Measurements from ENCODE around the gene SLC22A5.
"Not testable (repeated sequence)": the region's sequence is repeated elsewhere in the genome, so short reads cannot be mapped to it uniquely, and the experiment has no call there.

Gene SLC22A5

DNA sequence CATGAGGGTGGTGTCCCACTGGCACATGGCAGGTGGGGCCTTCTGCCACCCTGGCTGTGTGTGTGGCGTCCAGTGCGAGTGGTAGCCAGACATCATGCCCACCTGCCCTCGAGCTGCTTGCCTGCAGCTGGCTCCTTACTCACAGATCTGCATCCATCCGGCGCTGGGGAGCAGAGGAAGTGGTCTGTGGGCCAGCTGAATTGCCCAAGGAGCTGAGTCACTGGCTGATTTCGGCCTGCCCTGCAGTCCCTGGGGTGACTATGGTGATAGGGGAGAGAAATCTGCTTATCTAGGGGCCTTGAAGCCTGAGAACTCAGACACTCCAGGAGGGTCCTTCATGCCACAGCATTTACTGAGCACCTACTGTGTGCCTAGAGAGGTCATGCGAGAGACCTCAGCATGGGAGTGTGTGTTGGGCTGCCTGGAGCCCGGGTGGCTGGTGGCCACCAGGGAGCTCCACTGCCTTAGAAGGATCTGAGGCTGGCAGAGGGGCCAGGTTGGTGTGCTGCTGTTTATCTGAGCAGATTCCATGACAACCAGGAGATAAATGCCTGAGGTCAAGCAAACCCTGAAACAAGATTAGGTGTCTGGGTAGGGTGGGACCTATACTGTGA, 57.1 kb downstream of the SLC22A5 start:
- peak; percentile 45 to 53 for DNase-seq (ENCODE audit: low read depth in 2 of 2)

DNA sequence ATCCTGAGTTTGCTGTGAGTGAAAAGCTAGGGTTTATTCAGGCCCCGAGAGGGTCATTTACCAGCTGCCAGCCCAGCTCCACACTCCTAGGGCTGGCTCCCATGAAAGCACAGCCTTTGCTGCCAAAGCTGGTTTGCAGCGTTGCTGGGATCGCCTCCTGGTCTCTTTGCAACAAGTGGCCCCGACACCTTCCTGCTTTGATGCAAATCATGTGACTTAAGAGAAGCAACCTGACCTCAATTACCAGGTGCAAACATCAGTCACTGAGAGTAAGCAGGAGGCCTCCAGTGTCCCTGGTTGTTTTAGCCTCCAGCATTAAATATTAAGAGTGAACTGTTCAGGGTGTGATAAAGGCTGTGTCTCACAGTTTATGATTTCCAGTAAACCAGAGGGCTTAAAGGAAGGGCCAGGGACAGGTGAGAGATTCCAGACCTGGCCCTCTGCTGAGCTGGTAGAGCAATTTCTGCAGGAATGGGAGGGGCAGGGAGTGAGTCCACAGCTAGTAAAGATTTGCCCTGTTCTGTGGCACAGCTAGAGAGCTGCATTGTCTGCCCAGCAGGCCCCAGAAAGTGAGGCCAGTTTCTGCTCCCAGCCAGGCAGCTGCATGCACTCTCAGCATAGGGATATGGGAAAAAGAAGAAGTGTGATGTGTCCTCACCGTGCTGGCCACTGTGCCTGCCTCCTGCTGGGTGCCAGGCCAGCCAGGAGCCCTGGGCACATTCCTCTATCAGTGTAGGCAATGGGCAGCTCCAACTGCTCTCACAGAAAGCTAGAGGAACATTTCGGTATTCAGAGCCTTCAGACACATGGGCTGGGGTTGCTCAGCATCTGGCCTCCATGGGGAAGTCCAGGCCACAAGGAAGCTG, 58.0 kb downstream of the SLC22A5 start:
- DNase-seq (ENCODE audit: low read depth in 2 of 2), result peak; percentile 51 to 58

DNA sequence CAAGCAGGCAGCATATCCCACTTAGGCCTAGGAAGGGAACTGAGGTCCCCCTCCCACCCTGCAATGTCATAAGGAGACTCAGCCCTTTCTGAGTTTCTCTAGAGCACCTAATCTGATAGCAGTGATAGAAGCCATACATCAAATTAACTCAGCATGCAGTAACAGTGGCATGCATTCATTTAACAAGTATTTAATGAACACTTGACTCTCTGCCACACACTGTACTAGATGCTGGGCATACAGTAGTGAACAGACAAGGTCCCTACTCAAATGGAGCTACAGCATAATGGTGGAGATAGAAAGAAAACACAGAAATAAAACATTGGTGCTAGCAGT, 58.6 kb downstream of the SLC22A5 start:
- no peak for DNase-seq (ENCODE audit: low read depth in 2 of 2)

DNA sequence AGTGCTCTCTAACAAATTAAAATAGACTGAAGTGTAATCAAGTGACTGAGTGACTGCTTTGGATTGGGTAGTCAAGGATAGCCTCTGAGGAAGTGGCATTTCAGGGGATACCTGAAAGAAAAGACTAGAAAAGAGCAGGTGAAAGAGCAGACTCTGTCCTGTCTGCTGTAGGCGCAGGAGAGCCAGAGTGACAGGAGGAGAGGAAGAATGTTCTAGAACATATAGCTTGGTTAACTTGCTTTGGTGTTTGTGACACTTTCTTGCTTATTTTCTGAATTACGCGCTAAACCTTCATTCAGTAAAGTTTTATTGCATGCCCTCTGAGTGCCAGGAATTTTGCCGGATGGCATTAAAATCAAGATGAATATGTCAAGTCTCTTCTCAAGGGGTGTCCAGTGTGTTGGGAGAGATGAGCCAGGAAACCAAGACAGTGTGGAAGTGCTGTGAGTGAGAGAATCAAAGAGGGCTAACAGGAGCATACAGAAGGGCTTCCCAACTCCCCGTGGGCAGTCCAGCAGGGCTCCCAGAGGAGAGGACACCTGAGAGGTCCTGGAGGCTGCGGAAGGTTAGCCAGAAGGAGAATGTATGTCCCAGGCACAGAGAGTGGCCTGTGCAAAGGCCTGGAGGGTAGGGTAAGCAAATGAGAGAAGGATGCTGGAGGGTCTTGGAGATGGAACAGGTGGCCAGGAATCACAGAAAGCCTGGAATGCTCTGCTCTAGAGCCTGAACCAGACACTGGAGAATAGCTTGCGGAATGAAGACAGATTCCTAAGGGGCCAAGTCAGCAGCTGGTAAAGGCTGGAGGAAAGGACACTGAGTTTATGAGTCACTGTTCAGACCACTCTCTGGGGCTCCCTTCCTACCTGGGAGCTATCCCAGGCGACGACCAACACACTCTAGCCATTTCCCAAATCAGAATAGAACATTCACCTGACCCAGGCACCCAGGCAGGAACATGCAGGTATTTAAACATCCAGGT, 59.3 kb downstream of the SLC22A5 start:
- no peak for DNase-seq (ENCODE audit: low read depth in 2 of 2)

DNA sequence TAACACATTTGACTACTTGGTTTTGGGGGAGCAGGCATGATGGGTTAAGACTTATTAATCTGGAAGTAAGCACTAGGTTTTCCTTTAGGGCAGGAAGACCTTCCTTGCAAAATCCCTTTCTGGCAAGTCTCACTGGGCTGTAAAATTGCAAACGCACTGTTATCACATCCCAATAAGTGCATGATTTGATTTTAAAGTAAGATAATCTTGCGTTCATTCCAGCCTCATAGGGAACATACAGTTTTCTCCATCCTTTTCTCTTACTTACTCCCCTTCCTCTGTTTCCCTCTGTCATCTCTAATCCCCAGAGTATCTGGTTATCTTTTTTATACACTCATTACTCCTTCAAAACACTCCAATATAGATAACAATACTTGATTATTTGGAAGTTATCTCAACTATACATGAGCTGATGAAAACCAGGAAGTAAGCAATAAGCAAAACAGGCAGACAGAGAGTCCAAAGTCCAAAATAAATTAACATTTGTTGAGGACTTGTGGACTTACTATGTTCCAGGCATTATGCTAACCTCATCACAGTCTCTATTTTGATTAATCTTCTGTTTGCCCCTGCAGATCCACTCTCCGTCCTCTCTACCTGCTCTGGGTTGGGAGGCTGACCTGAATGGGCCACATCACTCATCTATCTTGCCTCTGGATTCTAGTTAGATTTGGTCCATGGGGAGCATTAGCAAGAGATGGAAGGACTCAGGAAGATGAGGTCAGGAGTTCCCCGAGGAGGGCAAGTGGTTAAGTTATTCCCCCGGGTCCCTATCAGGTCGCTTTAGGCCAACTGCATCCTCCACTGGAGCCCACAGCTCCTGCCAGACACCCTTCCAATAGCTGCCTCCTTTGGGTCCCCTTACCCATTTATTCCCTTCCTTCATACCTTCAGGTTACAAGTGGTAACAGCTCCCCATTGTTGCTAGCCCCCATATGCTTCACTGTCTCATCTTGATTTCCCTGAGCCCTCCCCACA, 60.2 kb downstream of the SLC22A5 start:
- no peak for DNase-seq (ENCODE audit: low read depth in 2 of 2)

DNA sequence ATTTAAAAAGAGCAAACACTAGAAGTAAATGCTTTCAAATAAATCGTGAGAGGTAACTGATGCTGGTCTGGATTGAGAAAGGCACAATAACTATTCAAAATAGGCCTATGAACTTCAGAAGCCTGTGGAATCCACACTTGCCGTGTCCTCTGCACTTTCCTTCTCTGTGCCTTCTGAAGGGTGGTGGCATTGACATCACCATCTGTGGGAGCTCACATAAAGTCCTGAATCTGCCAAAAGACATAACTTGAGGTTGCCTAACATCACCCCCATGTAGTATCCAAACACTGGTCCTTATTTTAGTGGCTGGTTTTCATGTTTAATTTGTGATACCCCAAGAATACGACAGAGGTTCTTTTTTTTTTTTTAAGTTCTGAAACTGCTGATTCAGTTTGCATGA, 61.2 kb downstream of the SLC22A5 start:
- DNase-seq (ENCODE audit: low read depth in 2 of 2), result no peak

DNA sequence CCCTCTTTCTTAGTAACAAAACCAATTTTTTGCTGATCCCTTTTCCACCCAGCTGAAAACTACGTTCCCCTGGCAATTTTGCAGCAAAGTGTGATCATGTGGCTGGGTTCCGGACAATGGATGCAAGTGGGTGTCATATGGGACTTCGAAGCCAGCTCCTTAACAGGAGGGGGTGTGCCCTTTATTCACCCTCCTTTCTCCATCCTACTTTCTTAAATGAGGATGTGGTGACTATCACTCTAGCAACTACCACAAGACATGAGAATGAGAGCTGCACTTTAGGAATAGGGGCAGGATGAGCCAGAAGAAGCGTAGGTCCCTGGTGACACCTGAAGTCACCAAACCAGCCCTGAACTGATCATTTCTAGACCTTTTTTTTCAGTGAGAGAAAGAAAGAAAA, 62.1 kb downstream of the SLC22A5 start:
- DNase-seq (ENCODE audit: low read depth in 2 of 2), result no peak

DNA sequence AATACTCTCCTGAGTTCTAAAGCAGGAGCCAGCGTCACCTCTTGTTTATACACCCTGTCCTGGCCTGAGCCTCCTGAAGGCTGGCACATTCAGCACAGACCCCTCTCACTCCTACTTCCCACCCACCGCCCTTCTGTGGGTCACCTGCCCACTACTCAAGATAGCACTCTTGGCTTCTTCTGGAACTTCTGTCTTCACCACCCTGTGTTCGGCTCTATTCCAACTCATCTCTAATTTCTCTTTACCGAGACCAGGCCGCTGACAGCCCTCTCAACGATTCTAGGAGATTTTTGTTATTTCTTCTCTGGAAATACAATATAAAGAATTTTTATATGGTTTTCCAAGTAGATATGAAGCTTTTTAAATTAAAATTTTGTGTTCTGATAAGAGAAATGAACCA, 63.6 kb downstream of the SLC22A5 start:
- no peak for DNase-seq (ENCODE audit: low read depth in 2 of 2)

DNA sequence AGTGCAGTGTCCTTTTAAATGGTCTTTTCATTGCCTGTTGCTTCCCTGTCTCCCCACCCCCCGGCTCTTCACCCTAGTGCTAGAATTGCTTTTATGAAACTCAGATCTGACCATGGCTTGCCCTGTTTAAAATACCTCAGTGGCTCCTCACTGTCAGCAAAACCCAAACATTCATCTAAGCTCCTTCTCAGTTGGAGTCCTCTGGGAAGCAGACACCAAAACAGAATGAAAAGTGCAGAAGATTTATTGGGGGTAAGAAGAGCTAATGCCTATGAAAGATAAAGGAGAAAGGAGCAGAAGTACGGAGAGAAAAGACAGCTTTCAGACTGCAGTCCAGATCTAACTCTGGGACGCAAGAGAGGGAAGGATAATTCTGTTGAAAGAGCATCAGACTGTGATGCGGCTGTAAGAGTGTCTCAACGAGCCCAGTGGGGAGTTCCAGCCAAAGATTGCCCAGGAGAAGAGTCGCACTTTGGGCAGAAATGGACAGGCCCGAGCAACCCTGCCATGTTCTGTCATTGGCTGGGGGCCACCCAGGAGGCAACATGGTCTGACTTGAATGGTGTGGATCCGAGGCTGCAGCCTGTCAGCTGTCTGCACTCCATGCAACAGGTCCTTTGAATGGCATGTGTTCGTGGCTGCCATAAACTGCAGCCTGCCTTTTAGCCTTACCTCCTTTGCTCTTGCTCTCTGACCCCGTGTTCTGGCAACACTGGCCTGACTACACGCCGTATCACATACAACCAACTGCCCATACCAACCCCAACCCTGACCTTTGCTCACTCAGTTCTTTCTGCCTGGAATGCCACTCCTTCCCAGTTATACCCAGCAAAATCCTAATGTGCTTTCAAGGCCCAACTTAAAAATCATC, 65.1 kb downstream of the SLC22A5 start:
- no peak for DNase-seq (ENCODE audit: low read depth in 2 of 2)

DNA sequence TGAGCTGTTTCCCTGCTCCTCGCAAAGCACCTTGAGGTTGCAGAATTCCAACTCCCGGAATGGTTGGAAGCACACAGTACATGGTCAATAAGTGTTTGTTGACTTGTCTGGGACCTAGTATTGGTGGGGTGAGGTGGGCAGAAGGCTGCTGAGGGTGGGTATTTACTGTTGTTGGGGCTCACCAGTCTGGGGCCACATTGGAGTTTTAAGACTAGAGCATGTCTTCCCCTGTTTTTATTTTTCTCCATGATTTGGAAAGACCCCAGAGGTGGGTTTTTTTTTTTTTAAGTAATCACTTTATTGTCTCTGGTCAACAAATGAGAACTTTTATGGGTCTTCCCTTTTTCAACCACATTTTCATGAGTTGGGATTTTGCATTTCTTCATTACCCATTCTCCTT, 65.9 kb downstream of the SLC22A5 start:
- DNase-seq (ENCODE audit: low read depth in 2 of 2), result no peak

DNA sequence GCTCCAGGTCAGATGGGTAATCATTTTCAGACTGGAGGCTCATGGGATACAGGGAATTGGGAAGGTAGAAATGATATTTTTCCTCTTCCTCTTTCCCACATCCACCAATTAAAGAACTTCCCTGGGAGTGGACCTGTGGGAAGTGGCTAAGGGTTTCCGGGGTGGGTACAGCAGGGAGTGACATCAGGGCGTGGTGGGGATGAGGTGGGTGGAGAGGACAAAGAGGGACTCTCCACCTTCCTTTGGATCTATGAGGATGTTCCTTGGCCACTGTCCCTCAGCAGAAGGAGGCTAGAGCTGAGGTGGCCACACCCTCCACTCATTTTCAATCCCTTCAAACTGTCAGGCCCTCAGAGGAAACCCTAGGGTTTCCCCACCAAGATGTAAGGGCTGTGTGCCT, 66.4 kb downstream of the SLC22A5 start:
- no peak for DNase-seq (ENCODE audit: low read depth in 2 of 2)

DNA sequence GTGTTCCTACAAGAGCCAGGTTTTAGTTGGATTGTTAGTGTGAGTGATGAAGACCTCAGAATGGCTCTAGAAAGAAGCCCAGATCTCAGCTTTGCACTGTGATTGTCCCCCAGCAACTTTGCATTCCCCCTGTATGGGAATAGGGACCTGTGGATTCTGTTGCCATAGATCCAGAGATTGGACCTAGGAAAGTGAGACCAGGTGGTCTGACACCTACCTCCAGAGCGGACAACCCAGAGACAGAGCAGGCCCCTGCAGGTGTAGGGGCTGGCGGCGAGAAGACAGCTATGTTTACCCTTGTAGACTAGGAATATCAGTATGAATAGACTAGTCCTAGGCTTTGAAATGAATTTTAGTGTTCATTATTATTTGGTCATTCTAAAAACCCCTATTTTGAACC, 67.4 kb downstream of the SLC22A5 start:
- no peak for DNase-seq (ENCODE audit: low read depth in 2 of 2)

DNA sequence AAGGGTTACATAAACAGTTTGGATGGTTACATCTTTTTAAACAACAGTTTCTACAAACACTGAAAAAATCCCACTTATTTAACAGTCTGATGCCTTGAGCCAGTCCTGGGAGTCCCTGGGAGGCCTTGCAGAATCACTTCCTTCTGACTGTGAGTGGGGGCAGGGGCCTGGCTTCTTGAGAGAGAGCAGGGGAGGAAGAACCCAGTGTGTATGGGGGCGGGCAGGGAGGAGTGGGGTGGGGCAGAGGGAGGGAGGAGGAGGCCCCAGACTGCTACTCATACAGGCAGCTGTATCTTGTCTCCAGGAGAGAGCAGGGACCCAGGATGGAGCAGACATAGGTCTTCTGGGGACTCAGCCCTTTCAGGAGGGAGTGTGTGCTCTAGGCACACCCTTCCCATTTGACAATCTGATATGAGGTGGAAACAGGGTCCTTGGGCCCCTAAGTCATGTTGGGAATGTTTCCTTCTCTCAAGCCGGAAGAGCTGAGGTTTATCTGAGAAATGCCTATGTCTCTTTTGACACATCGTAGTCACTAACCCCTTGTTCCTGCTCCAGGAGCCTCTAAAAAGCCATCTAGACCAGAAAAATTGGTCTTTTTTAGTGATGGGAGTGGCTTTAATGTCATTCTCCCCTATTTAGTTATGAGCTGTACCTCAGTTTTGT, 68.2 kb downstream of the SLC22A5 start:
- DNase-seq (ENCODE audit: low read depth in 2 of 2), result peak in 1 of 2 donors; percentile 55

DNA sequence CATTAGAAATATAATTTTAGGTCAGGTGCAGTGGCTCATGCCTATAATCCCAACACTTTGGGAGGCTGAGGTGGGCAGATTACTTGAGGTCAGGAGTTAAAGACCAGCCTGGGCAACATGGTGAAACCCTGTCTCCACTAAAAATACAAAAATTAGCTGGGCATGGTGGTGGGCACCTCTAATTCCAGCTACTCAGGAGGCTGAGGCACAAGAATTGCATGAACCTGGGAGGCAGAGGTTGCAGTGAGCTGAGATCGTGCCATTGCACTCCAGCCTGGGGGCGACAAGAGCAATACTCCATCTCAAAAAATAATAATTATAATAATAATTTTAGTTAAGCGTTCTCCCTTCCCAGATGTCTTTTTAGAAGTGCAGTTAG, 68.7 kb downstream of the SLC22A5 start:
- not testable (repeated sequence) for DNase-seq (ENCODE audit: low read depth in 2 of 2)

DNA sequence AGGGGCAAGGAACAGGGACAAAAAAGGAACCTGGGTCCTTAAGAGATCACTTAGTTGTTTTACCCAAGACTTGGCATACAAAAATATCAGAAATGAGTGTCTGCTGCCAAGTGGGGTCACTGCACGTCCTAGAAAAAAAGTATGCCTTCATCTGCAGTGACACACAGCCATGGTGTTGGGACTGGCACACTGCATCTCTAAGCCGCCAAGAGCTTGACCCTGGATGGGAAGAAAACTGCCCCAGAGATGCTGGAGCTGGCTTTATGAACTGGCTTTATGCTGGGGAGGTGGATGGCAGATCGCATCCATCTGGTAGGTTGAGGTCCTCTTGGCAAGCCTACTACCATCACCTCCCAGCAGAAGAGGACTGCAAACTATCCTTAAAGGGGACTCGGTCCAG, 69.4 kb downstream of the SLC22A5 start:
- DNase-seq (ENCODE audit: low read depth in 2 of 2), result no peak

DNA sequence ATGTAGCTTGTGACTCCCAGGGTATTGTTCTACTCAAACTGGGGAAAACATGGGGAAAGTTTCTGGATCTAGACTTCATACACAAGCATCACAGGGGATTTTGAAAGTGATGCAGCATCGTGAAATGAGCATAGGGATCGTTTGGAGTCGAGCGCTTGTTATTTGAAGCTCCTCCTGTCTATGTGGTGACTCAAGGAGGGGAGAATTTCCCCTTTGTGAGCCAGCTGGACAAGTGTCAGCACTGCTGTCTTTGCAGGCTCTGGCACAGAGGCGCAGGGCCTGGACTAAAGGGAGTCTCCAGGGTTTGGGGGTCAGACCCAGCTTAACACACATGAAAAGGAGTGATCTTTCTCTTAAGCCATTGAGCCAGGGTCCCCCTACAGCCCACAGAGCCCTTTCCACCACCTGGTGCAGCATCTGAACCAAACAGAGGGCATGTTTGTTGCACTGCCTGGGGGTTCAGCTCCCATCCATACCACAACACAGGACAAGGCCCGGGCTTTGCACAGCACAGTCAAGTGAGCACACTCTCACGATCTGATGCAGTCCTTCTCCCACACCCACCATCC, 70.1 kb downstream of the SLC22A5 start:
- no peak for DNase-seq (ENCODE audit: low read depth in 2 of 2)

DNA sequence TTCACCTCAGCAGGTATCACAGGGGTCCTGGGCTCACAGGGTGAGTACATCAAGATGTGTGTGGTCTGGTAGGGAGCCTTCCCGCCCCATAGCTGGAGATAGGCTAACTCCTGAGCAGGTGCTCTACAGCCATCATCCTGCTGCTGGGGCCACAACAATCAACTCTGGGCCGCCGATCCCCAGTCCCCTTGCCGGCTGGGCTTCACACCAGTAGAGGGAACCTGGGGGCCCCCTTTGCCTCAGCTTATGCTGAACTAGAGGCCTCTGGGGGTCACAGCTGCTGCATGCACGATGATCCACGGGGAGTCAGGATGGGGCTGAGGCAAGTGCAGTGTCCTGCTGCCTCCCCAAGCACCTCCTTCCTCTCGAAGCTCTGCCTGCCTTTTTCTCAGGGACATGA, 74.6 kb downstream of the SLC22A5 start:
- no peak for DNase-seq (ENCODE audit: low read depth in 2 of 2)
